Liver (tissue), 3 donors: ENCODE results near the gene SMIM11.
"Not testable (repeated sequence)": the region's sequence is repeated elsewhere in the genome, so short reads cannot be mapped to it uniquely, and the experiment has no call there.

ENCODE experiments used
- ATF3 ChIP-seq: IDR thresholded peaks from 2 replicates; pipeline ENCODE4 v1.6.1; 2016; ENCODE audit warnings: antibody characterized with exemption
- JUND ChIP-seq, 2 donors: IDR thresholded peaks; 2 replicates each; pipeline ENCODE4 v1.6.1; 2016; ENCODE audit warnings: antibody characterized with exemption in 2 of 2
- SP1 ChIP-seq: IDR thresholded peaks from 2 replicates; pipeline ENCODE4 v1.6.1; 2018; ENCODE audit warnings: antibody characterized with exemption, mild to moderate bottlenecking
- TAF1 ChIP-seq: conservative IDR thresholded peaks from 2 replicates; pipeline ENCODE4 v1.6.1; 2016; ENCODE audit warnings: antibody characterized with exemption, mild to moderate bottlenecking
- YY1 ChIP-seq: IDR thresholded peaks from 2 replicates; pipeline ENCODE4 v1.6.1; 2016; ENCODE audit warnings: antibody characterized with exemption, mild to moderate bottlenecking
- TF ChIP-seq, protein P1 (sequence below): fragments of 150-350 bp; IDR thresholded peaks from 2 replicates; pipeline ENCODE4 v1.5.1; 2017; ENCODE audit warnings: improper control_type of control experiment, low read depth, low read length; ENCODE audit not compliant: missing input control
- TF ChIP-seq, protein P2 (sequence below): IDR thresholded peaks from 2 replicates; pipeline ENCODE4 v1.6.1; 2016; ENCODE audit warnings: antibody characterized with exemption
- donor health status: healthy.
- donor health status: healthy.

- TF ChIP-seq, protein P1, sequence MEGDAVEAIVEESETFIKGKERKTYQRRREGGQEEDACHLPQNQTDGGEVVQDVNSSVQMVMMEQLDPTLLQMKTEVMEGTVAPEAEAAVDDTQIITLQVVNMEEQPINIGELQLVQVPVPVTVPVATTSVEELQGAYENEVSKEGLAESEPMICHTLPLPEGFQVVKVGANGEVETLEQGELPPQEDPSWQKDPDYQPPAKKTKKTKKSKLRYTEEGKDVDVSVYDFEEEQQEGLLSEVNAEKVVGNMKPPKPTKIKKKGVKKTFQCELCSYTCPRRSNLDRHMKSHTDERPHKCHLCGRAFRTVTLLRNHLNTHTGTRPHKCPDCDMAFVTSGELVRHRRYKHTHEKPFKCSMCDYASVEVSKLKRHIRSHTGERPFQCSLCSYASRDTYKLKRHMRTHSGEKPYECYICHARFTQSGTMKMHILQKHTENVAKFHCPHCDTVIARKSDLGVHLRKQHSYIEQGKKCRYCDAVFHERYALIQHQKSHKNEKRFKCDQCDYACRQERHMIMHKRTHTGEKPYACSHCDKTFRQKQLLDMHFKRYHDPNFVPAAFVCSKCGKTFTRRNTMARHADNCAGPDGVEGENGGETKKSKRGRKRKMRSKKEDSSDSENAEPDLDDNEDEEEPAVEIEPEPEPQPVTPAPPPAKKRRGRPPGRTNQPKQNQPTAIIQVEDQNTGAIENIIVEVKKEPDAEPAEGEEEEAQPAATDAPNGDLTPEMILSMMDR: not testable (repeated sequence)
- not testable (repeated sequence) for TF ChIP-seq JUND (IDR thresholded peaks at IDR 0.05); SP1; TAF1; ATF3; YY1
- TF ChIP-seq, protein P2, sequence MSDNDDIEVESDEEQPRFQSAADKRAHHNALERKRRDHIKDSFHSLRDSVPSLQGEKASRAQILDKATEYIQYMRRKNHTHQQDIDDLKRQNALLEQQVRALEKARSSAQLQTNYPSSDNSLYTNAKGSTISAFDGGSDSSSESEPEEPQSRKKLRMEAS: not testable (repeated sequence)
These were observed 7.8 kb downstream of the SMIM11 start for GRCh38 chr21:34383138-34383537.
